Stimulated activated memory B cell treated with anti-CD40 and anti-IgM and Interleukin-4, amounts not matched to agents 10 μg/mL and 1 μg/mL and 100 μg/mL, for 72 hours (primary cell): Measurements from ENCODE around the gene ATG5.

Experiments
- ATAC-seq: fragments of 150-1000 bp; cut with Tn5 transposase; 2 replicates; pipeline ENCODE4 v1.10.0; 2021
- H3K27ac Mint-ChIP-seq: one replicate; pipeline ENCODE4 v1.8.0; 2022; ENCODE audit warnings: mild to moderate bottlenecking, mixed read lengths
- H3K27me3 Mint-ChIP-seq: one replicate; pipeline ENCODE4 v1.8.0; 2022; ENCODE audit warnings: mixed read lengths
- H3K36me3 Mint-ChIP-seq: one replicate; pipeline ENCODE4 v1.8.0; 2022; ENCODE audit warnings: mixed read lengths
- H3K4me1 Mint-ChIP-seq: one replicate; pipeline ENCODE4 v1.8.0; 2022; ENCODE audit warnings: mixed read lengths
- H3K4me3 Mint-ChIP-seq: one replicate; pipeline ENCODE4 v1.8.0; 2022; ENCODE audit warnings: mild to moderate bottlenecking, moderate library complexity, mixed read lengths
- H3K9me3 Mint-ChIP-seq: one replicate; pipeline ENCODE4 v1.8.0; 2022; ENCODE audit warnings: mixed read lengths

ATG5 gene

DNA sequence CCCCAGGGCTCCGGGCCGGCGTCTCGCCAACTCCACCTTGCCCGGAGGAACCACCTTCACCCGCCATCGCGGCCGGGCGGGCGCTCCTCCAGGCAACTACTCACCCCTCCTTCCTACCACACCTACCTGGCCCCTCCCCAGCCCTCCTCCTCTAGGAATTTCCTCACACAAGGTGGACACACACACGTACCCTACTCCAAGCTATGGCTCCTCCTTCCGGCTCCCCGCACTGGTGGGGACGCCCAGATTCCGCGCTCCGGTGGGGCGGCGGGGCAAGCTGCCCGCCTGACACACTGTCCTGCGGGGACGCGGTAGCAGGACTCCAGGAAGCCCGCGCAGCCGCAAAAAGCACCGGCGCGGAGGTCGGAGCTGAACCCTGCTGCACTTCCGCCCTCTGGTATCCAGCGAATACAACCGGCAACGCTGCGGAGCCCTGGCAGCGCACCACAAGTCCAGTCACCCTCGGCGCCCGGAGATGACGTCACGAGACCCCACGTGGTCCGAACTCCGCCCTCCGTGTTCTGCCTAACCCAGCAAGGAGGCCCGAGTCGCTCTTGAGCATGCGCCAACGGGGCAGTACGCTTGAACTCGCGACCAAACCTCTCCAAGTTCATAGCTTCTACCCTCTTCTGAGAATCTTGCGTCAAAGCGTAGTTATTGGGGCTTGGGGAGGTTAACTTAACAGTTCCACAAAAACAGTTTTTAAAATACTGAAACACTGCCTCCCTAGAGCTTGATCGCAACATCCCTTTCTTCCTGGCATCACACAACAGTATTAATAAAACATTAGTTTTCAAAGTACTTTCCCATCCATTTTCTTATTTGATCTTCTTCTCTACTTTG, at the start of gene ATG5:
TSS of gene ATG5 (minus strand) at position 425 of the 843 bp plus-strand sequence. CDS start 9,552 bp downstream, outside the sequence.
- ATAC-seq: peak; percentile 99
- Mint-ChIP-seq H3K4me3 (peak within 1 kb of the TSS; percentile 99), H3K4me1 (peaks cover 45% of the 10 kb centered on the region), H3K9me3 (no peaks in the 10 kb centered on the region), H3K27me3 (peaks cover 28% of the 10 kb centered on the region), H3K27ac (peak within 1 kb of the TSS; percentile 98), H3K36me3 (peaks cover 11% of the 10 kb centered on the region)

- H3K36me3 Mint-ChIP-seq: no peaks in the 10 kb centered on the region
- peaks cover 9% of the 10 kb centered on the region for H3K27me3 Mint-ChIP-seq
- ATAC-seq: no peak
- H3K27ac Mint-ChIP-seq: no peak overlapping the region
- H3K4me1 Mint-ChIP-seq: peaks cover 10% of the 10 kb centered on the region
- H3K9me3 Mint-ChIP-seq: no peaks in the 10 kb centered on the region
- no peak overlapping the region for H3K4me3 Mint-ChIP-seq
These were observed 48.1 kb upstream of the ATG5 start for GRCh38 chr6:106373502-106374239.

DNA sequence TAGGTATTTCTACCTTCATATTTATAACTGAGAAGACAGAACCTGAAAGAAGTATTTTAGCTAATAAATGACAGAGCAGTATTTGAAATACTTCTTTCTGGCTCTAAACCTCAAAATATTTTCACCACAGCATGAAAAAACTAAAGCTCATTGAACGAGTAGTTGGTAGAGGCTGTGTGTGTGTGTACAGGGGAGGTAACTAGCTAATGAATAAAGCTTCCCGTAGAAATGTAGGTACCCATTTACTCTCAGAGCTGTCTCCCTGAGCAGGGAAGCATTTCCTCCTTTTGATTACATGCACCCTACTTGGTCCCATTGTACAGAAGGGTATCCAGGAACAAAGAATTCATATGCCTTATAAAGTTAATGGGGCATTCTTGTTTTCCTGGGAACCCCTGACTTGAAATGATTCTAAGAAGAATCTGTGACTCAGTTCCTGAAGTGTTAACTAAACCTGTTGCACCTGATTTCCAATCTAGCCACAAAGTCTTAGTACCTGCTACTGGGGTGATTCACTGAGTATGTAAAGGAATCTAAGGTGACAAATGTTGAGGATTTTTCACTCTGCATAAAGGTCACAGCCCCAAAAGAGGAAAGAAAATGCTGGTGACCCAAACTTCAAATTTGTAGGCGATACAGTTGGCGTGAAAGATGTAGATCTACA, 47.4 kb upstream of the ATG5 start:
- H3K27me3 Mint-ChIP-seq: peaks cover 9% of the 10 kb centered on the region

GRCh38 chr6:106370639-106371038, 45.1 kb upstream of the ATG5 start:
- Mint-ChIP-seq H3K27me3 (peaks cover 9% of the 10 kb centered on the region), H3K36me3 (no peaks in the 10 kb centered on the region), H3K27ac (no peak overlapping the region), H3K9me3 (no peaks in the 10 kb centered on the region), H3K4me1 (no peaks in the 10 kb centered on the region), H3K4me3 (no peak overlapping the region)
- no peak for ATAC-seq

More for the DNA sequence above, 47.4 kb upstream of the ATG5 start:
- Mint-ChIP-seq H3K9me3 (no peaks in the 10 kb centered on the region), H3K4me1 (peaks cover 10% of the 10 kb centered on the region), H3K4me3 (no peak overlapping the region), H3K36me3 (no peaks in the 10 kb centered on the region), H3K27ac (no peak overlapping the region)
- ATAC-seq: no peak

DNA sequence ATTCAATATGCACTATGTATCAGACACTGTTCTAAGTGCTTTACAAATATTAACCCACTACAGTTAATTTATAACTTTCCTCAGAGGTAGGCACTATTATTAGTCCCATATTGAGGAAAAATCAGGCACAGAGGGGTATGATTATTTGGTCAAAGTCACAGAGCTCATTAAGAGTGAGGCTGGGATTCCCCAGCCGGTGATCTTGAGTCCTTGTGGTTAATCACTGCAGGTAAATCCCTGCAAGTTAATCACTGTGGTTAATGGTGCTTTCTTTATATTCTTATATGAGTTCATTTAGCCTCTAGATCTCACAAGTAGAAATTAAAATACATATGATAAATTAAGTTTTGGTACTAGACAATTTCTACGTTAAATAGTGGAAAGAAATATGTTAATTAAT, 44.2 kb upstream of the ATG5 start:
- H3K27ac Mint-ChIP-seq: no peak overlapping the region

GRCh38 chr6:106363401-106364138, 38.0 kb upstream of the ATG5 start:
- Mint-ChIP-seq H3K36me3 (no peaks in the 10 kb centered on the region), H3K4me3 (no peak overlapping the region), H3K9me3 (no peaks in the 10 kb centered on the region), H3K27ac (no peak overlapping the region), H3K27me3 (no peaks in the 10 kb centered on the region), H3K4me1 (peaks cover 14% of the 10 kb centered on the region)
- ATAC-seq: no peak

More for the DNA sequence above, 44.2 kb upstream of the ATG5 start:
- H3K36me3 Mint-ChIP-seq: no peaks in the 10 kb centered on the region
- no peak overlapping the region for H3K4me3 Mint-ChIP-seq
- H3K4me1 Mint-ChIP-seq: no peaks in the 10 kb centered on the region
- no peaks in the 10 kb centered on the region for H3K9me3 Mint-ChIP-seq
- peaks cover 8% of the 10 kb centered on the region for H3K27me3 Mint-ChIP-seq
- no peak for ATAC-seq

- Mint-ChIP-seq H3K27me3 (peaks cover 12% of the 10 kb centered on the region), H3K4me1 (peaks cover 14% of the 10 kb centered on the region), H3K36me3 (no peaks in the 10 kb centered on the region), H3K4me3 (peak overlapping the region; percentile 91), H3K27ac (peak overlapping the region; percentile 80), H3K9me3 (no peaks in the 10 kb centered on the region)
- peak; percentile 81 for ATAC-seq
These were observed 35.5 kb upstream of the ATG5 start for GRCh38 chr6:106360989-106361430.

DNA sequence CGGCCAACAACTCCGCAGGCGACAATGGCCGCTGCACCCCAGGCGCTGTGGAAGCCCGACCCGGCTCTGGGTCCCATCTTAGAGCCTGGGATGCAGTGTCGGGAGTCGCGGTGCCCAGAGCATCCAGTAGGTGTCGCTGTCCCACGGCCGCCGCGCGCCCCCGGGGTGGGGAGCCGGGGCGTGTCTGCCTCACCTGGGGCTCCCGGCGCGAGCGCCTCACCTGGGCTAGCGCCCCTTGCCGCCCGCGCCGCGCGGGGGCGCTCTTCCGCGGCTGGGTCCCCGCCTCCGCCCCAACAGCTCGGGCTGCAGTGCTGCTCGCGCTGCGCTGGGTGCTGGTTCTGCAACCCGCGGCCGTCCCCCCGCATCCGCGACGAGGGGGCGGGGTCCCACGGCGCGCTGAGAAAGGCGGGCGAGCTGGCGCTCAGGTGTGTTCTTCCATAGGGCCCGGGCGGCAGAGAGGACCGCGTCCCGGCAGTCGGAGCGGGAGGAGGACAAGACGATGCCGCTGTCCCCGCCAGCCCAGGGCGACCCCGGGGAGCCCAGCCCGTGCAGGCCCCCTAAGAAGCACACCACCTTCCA, 34.9 kb upstream of the ATG5 start, which contains the start of gene CRYBG1:
TSS of gene CRYBG1 (plus strand) at position 308 of the 579 bp plus-strand sequence. CDS start at position 500, 192 bp downstream.
- Mint-ChIP-seq H3K36me3 (no peaks in the 10 kb centered on the region), H3K4me1 (peaks cover 14% of the 10 kb centered on the region), H3K27me3 (peaks cover 17% of the 10 kb centered on the region), H3K27ac (peak within 1 kb of the TSS; percentile 80), H3K4me3 (peak within 1 kb of the TSS; percentile 91), H3K9me3 (no peaks in the 10 kb centered on the region)
- ATAC-seq: peak; percentile 82

DNA sequence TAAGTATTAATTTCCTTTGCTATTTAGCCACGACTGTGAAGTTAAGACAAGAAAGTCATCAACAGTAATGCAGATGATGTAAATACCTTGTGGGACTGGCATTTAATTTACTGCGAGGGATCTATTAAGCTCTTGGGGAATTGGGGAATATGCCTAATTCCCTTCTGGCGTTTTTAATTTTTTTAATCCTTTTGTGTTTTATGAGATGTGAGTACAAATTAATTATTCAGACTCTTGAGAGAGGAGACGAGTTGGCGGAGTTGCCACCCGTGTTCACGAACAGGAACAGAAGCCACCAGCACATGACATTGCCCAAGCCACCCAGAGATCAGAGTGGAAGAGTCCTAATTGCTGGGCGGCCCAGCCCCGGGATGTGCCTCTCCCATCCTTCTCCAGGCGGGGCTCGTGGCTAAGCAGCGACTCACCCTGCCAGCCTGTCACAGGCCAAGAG, 34.4 kb upstream of the ATG5 start:
- H3K4me1 Mint-ChIP-seq: peaks cover 14% of the 10 kb centered on the region
- H3K36me3 Mint-ChIP-seq: no peaks in the 10 kb centered on the region
- peak overlapping the region; percentile 91 for H3K4me3 Mint-ChIP-seq
- H3K27me3 Mint-ChIP-seq: peaks cover 22% of the 10 kb centered on the region
- no peak overlapping the region for H3K27ac Mint-ChIP-seq
- no peak for ATAC-seq
- H3K9me3 Mint-ChIP-seq: no peaks in the 10 kb centered on the region

DNA sequence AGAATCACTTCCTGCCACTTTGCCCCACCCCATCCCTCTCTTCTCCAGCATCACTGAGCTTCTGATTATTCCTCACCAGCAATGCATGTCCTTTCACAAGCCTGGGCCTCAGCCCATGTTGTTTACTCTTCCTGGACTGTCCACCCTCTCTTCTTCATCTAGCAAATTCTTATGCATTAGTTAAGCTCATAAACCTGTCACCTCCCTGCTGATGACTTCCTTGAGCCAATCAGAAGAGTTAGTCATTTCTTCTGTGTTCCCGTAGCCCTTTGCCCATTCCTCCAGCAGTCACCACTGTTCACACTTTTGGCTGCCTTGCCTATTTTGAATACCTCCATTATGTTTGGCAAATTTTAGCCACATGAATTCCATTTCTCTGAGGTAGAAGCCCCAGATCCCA, 30.8 kb upstream of the ATG5 start:
- peaks cover 9% of the 10 kb centered on the region for H3K36me3 Mint-ChIP-seq
- ATAC-seq: no peak
- H3K27me3 Mint-ChIP-seq: peaks cover 49% of the 10 kb centered on the region
- peaks cover 6% of the 10 kb centered on the region for H3K9me3 Mint-ChIP-seq
- no peak overlapping the region for H3K4me3 Mint-ChIP-seq
- no peak overlapping the region for H3K27ac Mint-ChIP-seq
- peaks cover 13% of the 10 kb centered on the region for H3K4me1 Mint-ChIP-seq

DNA sequence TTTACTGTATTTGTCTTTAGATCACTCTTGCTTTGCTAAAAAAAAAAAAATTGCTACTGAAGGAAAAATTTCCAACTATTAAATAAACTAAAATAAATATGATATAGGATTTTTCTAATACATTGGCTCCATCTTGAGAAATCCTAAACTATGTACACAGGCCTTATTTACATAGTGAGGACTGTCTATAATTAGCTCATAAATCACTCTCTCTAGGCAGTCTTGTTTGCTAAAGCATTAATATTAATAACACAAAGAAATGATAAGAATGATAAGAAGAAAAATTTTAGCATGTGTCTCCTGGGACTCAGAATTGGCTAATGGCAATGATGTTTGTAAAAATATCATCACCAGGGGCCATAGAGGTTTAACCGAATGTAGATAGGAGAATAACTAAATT, 21.7 kb upstream of the ATG5 start:
- ATAC-seq: no peak
- no peaks in the 10 kb centered on the region for H3K4me1 Mint-ChIP-seq
- peaks cover 2% of the 10 kb centered on the region for H3K36me3 Mint-ChIP-seq
- H3K27me3 Mint-ChIP-seq: peaks cover 5% of the 10 kb centered on the region
- peaks cover 2% of the 10 kb centered on the region for H3K9me3 Mint-ChIP-seq
- no peak overlapping the region for H3K27ac Mint-ChIP-seq
- no peak overlapping the region for H3K4me3 Mint-ChIP-seq

- no peak overlapping the region for H3K27ac Mint-ChIP-seq
- H3K9me3 Mint-ChIP-seq: no peaks in the 10 kb centered on the region
- ATAC-seq: peak; percentile 78
- no peaks in the 10 kb centered on the region for H3K36me3 Mint-ChIP-seq
- peak overlapping the region; percentile 37 for H3K4me3 Mint-ChIP-seq
- H3K27me3 Mint-ChIP-seq: peaks cover 16% of the 10 kb centered on the region
- peaks cover 8% of the 10 kb centered on the region for H3K4me1 Mint-ChIP-seq
These were observed 13.9 kb upstream of the ATG5 start for GRCh38 chr6:106339334-106340029.

- Mint-ChIP-seq H3K9me3 (no peaks in the 10 kb centered on the region), H3K4me3 (no peak overlapping the region), H3K27ac (no peak overlapping the region), H3K4me1 (peaks cover 8% of the 10 kb centered on the region), H3K27me3 (peaks cover 31% of the 10 kb centered on the region), H3K36me3 (no peaks in the 10 kb centered on the region)
- peak; percentile 65 for ATAC-seq
These were observed 9.3 kb upstream of the ATG5 start for GRCh38 chr6:106334646-106335448.
